HCT116 (cell line): Measurements from ENCODE around the gene LYRM4.

Experiments used
- EZH2 ChIP-seq: fragments of 200-600 bp; sonication (generic); IDR thresholded peaks from 2 replicates; pipeline ENCODE4 v1.6.1; 2017; ENCODE audit warnings: antibody characterized with exemption, mixed run types
- JUND ChIP-seq: IDR thresholded peaks from 2 replicates; pipeline ENCODE4 v1.6.1; 2012
- POLR2AphosphoS5 ChIP-seq: IDR thresholded peaks from 2 replicates; pipeline ENCODE4 v1.6.1; 2011; ENCODE audit warnings: mild to moderate bottlenecking, low read depth, low read length, moderate library complexity
- SRF ChIP-seq: IDR thresholded peaks from 2 replicates; pipeline ENCODE4 v1.6.1; 2012; ENCODE audit warnings: low read depth
- TCF7L2 ChIP-seq: IDR thresholded peaks from 2 replicates; pipeline ENCODE4 v1.7.0; 2011; ENCODE audit warnings: borderline replicate concordance, inconsistent platforms; ENCODE audit not compliant: insufficient read depth, insufficient read length; ENCODE audit errors: extremely low read depth
- YY1 ChIP-seq: IDR thresholded peaks from 2 replicates; pipeline ENCODE4 v1.6.1; 2011; ENCODE audit warnings: low read length, low read depth, moderate library complexity, mild to moderate bottlenecking; ENCODE audit not compliant: insufficient replicate concordance; ENCODE audit errors: extremely low read depth
- TF ChIP-seq, protein P1 (sequence below), 3 experiments: fragments of 200-600 bp in 1 of 3; sonication (generic) in 1 of 3; IDR thresholded peaks in 2 of 3; conservative IDR thresholded peaks in 1 of 3; 2 replicates each; pipeline ENCODE4 v1.5.1; 2012 to 2017; ENCODE audit warnings: low read depth in 2 of 3, low read length in 2 of 3, antibody characterized with exemption in 1 of 3, borderline replicate concordance in 1 of 3, control low read depth in 1 of 3, mild to moderate bottlenecking in 1 of 3, mixed read lengths in 1 of 3, mixed run types in 1 of 3, moderate library complexity in 1 of 3; ENCODE audit not compliant: insufficient read depth in 1 of 3
- TF ChIP-seq, protein P2 (sequence below): IDR thresholded peaks from 2 replicates; pipeline ENCODE4 v1.6.1; 2012
- TF ChIP-seq, protein P3 (sequence below): IDR thresholded peaks from 2 replicates; pipeline ENCODE4 v1.6.1; 2012; ENCODE audit warnings: low read depth

DNA sequence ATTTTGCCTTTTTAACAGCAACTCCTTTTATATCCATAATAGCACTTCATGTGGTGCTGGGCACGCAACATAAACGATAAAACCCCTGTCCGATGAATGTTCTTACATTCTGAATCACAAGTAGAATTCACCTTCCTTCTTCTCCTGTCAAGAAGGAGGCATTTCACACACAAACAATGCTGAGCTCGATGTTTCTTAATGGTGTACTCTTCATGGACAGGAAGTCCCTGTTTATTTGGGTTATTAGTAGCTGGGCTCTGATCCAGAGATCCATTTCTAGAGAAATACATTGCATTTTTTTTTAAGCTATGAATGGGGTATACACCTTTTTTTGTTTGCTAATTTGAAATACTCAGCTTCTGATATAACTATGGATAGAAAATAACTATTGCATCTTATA is 93.2 kb downstream of the LYRM4 start:
- TF ChIP-seq POLR2AphosphoS5 (no peak), TCF7L2 (no peak), YY1 (no peak), JUND (no peak), EZH2 (no peak), SRF (no peak)
- TF ChIP-seq, protein P1, sequence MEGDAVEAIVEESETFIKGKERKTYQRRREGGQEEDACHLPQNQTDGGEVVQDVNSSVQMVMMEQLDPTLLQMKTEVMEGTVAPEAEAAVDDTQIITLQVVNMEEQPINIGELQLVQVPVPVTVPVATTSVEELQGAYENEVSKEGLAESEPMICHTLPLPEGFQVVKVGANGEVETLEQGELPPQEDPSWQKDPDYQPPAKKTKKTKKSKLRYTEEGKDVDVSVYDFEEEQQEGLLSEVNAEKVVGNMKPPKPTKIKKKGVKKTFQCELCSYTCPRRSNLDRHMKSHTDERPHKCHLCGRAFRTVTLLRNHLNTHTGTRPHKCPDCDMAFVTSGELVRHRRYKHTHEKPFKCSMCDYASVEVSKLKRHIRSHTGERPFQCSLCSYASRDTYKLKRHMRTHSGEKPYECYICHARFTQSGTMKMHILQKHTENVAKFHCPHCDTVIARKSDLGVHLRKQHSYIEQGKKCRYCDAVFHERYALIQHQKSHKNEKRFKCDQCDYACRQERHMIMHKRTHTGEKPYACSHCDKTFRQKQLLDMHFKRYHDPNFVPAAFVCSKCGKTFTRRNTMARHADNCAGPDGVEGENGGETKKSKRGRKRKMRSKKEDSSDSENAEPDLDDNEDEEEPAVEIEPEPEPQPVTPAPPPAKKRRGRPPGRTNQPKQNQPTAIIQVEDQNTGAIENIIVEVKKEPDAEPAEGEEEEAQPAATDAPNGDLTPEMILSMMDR (IDR thresholded peaks at IDR 0.05 in 2 of 3, conservative IDR thresholded peaks at IDR 0.05 in 1 of 3; ENCODE audit: borderline replicate concordance in 1 of 3, insufficient read depth in 1 of 3, low read depth in 2 of 3, low read length in 2 of 3) = no peak
- TF ChIP-seq, protein P2, sequence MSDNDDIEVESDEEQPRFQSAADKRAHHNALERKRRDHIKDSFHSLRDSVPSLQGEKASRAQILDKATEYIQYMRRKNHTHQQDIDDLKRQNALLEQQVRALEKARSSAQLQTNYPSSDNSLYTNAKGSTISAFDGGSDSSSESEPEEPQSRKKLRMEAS = no peak
- TF ChIP-seq, protein P3, sequence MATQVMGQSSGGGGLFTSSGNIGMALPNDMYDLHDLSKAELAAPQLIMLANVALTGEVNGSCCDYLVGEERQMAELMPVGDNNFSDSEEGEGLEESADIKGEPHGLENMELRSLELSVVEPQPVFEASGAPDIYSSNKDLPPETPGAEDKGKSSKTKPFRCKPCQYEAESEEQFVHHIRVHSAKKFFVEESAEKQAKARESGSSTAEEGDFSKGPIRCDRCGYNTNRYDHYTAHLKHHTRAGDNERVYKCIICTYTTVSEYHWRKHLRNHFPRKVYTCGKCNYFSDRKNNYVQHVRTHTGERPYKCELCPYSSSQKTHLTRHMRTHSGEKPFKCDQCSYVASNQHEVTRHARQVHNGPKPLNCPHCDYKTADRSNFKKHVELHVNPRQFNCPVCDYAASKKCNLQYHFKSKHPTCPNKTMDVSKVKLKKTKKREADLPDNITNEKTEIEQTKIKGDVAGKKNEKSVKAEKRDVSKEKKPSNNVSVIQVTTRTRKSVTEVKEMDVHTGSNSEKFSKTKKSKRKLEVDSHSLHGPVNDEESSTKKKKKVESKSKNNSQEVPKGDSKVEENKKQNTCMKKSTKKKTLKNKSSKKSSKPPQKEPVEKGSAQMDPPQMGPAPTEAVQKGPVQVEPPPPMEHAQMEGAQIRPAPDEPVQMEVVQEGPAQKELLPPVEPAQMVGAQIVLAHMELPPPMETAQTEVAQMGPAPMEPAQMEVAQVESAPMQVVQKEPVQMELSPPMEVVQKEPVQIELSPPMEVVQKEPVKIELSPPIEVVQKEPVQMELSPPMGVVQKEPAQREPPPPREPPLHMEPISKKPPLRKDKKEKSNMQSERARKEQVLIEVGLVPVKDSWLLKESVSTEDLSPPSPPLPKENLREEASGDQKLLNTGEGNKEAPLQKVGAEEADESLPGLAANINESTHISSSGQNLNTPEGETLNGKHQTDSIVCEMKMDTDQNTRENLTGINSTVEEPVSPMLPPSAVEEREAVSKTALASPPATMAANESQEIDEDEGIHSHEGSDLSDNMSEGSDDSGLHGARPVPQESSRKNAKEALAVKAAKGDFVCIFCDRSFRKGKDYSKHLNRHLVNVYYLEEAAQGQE = no peak
